Mesendoderm (in vitro differentiated cells): Measurements from ENCODE around the gene STX11.

Source experiments
- DNase-seq: peaks from one replicate; pipeline ENCODE4 v3.0.0; 2013
- H2AK5ac ChIP-seq: 2 replicates; pipeline ENCODE4 v1.6.1; 2013; ENCODE audit warnings: low read length, inconsistent platforms
- H2BK120ac ChIP-seq: 2 replicates; pipeline ENCODE4 v1.6.1; 2013; ENCODE audit warnings: low read depth, mild to moderate bottlenecking, low read length, moderate library complexity, mixed read lengths
- H2BK15ac ChIP-seq: replicated peaks from 2 replicates; pipeline ENCODE4 v1.6.1; 2013; ENCODE audit warnings: low read depth, mild to moderate bottlenecking, moderate library complexity
- H2BK5ac ChIP-seq: 2 replicates; pipeline ENCODE4 v1.6.1; 2013; ENCODE audit warnings: low read length, inconsistent platforms
- H3K18ac ChIP-seq: 2 replicates; pipeline ENCODE4 v1.6.1; 2013; ENCODE audit warnings: mild to moderate bottlenecking, low read length, mixed read lengths
- H3K23ac ChIP-seq: one replicate; pipeline ENCODE4 v1.6.1; 2013; ENCODE audit warnings: low read length
- H3K27ac ChIP-seq: 2 replicates; pipeline ENCODE4 v1.5.1; 2013; ENCODE audit warnings: low read depth, mild to moderate bottlenecking, inconsistent platforms, low read length, moderate library complexity
- H3K27me3 ChIP-seq: 2 replicates; pipeline ENCODE4 v1.6.1; 2013; ENCODE audit warnings: low read length, control low read depth, mild to moderate bottlenecking, inconsistent platforms; ENCODE audit not compliant: insufficient read depth, poor library complexity
- H3K36me3 ChIP-seq: 2 replicates; pipeline ENCODE4 v1.6.1; 2013; ENCODE audit warnings: low read length, inconsistent platforms; ENCODE audit not compliant: control insufficient read depth, insufficient read depth
- H3K4ac ChIP-seq: one replicate; pipeline ENCODE4 v1.6.1; 2013; ENCODE audit warnings: low read depth, mild to moderate bottlenecking, low read length, moderate library complexity
- H3K4me1 ChIP-seq: 2 replicates; pipeline ENCODE4 v1.6.1; 2013; ENCODE audit warnings: low read depth, low read length, inconsistent platforms; ENCODE audit not compliant: control insufficient read depth
- H3K4me2 ChIP-seq: 2 replicates; pipeline ENCODE4 v1.6.1; 2013; ENCODE audit warnings: low read length
- H3K4me3 ChIP-seq: 2 replicates; pipeline ENCODE4 v1.5.1; 2013; ENCODE audit warnings: mild to moderate bottlenecking, low read length
- H3K56ac ChIP-seq: one replicate; pipeline ENCODE4 v1.6.1; 2013; ENCODE audit warnings: low read length
- H3K79me1 ChIP-seq: 2 replicates; pipeline ENCODE4 v1.6.1; 2013; ENCODE audit warnings: low read length, inconsistent platforms
- H3K79me2 ChIP-seq: 2 replicates; pipeline ENCODE4 v1.6.1; 2013; ENCODE audit warnings: mild to moderate bottlenecking, low read length; ENCODE audit not compliant: control insufficient read depth, insufficient read depth
- H3K9ac ChIP-seq: 2 replicates; pipeline ENCODE4 v1.6.1; 2013; ENCODE audit warnings: low read length, inconsistent platforms
- H4K5ac ChIP-seq: one replicate; pipeline ENCODE4 v1.6.1; 2013; ENCODE audit warnings: low read length
- H4K8ac ChIP-seq: one replicate; pipeline ENCODE4 v1.6.1; 2013; ENCODE audit warnings: low read depth, mild to moderate bottlenecking, control low read depth, low read length, moderate library complexity
- WGBS: extraction: QIAGEN DNeasy Blood & Tissue Kit; methylation state at CpG from one replicate; pipeline ENCODE4 v1.1.7; 2013; ENCODE audit warnings: low lambda C conversion rate, missing lambda C conversion rate; ENCODE audit not compliant: insufficient coverage; ENCODE audit errors: extremely low coverage; 5-methylcytosine and 5-hydroxymethylcytosine counted together

STX11 gene

GRCh38 chr6:144190080-144190479, 39.8 kb downstream of the STX11 start:
- Histone ChIP-seq H2BK15ac (no peak overlapping the region), H3K4ac (no peak overlapping the region), H2BK5ac (no peak overlapping the region), H3K23ac (no peak overlapping the region), H3K27me3 (no peaks in the 10 kb centered on the region), H3K56ac (no peak overlapping the region), H3K79me1 (no peaks in the 10 kb centered on the region), H3K79me2 (no peaks in the 10 kb centered on the region), H3K4me2 (no peak overlapping the region), H4K5ac (no peak overlapping the region), H3K18ac (no peak overlapping the region), H3K9ac (no peak overlapping the region), H3K27ac (no peak overlapping the region), H2BK120ac (no peak overlapping the region), H3K36me3 (no peaks in the 10 kb centered on the region), H2AK5ac (no peak overlapping the region), H3K4me1 (no peaks in the 10 kb centered on the region), H3K4me3 (no peak overlapping the region), H4K8ac (no peak overlapping the region)
- WGBS = no CpG with 5 or more reads among the region's 3 CpGs
- DNase-seq = no peak

GRCh38 chr6:144190593-144190992, 40.3 kb downstream of the STX11 start:
- no CpG with 5 or more reads among the region's 2 CpGs for WGBS
- no peak for DNase-seq
- no peak overlapping the region for H3K18ac ChIP-seq

GRCh38 chr6:144193181-144193580, 42.9 kb downstream of the STX11 start:
- no peak overlapping the region for H3K4me3 ChIP-seq
- H3K4me2 ChIP-seq = no peak overlapping the region
- no peak overlapping the region for H2BK120ac ChIP-seq
- no peak overlapping the region for H2BK5ac ChIP-seq
- H2BK15ac ChIP-seq = no peak overlapping the region
- DNase-seq = no peak
- no peaks in the 10 kb centered on the region for H3K36me3 ChIP-seq
- no peak overlapping the region for H3K23ac ChIP-seq
- no peak overlapping the region for H3K27ac ChIP-seq
- no peak overlapping the region for H3K9ac ChIP-seq
- no CpG with 5 or more reads among the region's 2 CpGs for WGBS
- H3K27me3 ChIP-seq = no peaks in the 10 kb centered on the region
- H4K5ac ChIP-seq = no peak overlapping the region
- H3K4me1 ChIP-seq = no peaks in the 10 kb centered on the region
- H4K8ac ChIP-seq = no peak overlapping the region
- no peaks in the 10 kb centered on the region for H3K79me2 ChIP-seq
- no peak overlapping the region for H3K4ac ChIP-seq
- no peaks in the 10 kb centered on the region for H3K79me1 ChIP-seq
- no peak overlapping the region for H2AK5ac ChIP-seq
- no peak overlapping the region for H3K18ac ChIP-seq
- no peak overlapping the region for H3K56ac ChIP-seq

More at GRCh38 chr6:144190593-144190992, 40.3 kb downstream of the STX11 start:
- Histone ChIP-seq H3K79me1 (no peaks in the 10 kb centered on the region), H3K27ac (no peak overlapping the region), H3K79me2 (no peaks in the 10 kb centered on the region), H3K23ac (no peak overlapping the region), H3K27me3 (no peaks in the 10 kb centered on the region), H3K4me3 (no peak overlapping the region), H4K5ac (no peak overlapping the region), H3K36me3 (no peaks in the 10 kb centered on the region), H3K4ac (no peak overlapping the region), H3K4me2 (no peak overlapping the region), H4K8ac (no peak overlapping the region), H3K4me1 (no peaks in the 10 kb centered on the region), H3K9ac (no peak overlapping the region), H2BK120ac (no peak overlapping the region), H3K56ac (no peak overlapping the region), H2BK15ac (no peak overlapping the region), H2AK5ac (no peak overlapping the region), H2BK5ac (no peak overlapping the region)

GRCh38 chr6:144194293-144194810, 44.0 kb downstream of the STX11 start:
- Histone ChIP-seq H3K56ac (no peak overlapping the region), H2AK5ac (no peak overlapping the region), H3K4me3 (no peak overlapping the region), H3K27ac (no peak overlapping the region), H2BK120ac (no peak overlapping the region), H4K8ac (no peak overlapping the region), H3K27me3 (no peaks in the 10 kb centered on the region), H3K4me2 (no peak overlapping the region), H3K4me1 (no peaks in the 10 kb centered on the region), H2BK15ac (no peak overlapping the region), H3K9ac (no peak overlapping the region), H2BK5ac (no peak overlapping the region), H3K79me2 (no peaks in the 10 kb centered on the region), H3K79me1 (no peaks in the 10 kb centered on the region), H3K36me3 (no peaks in the 10 kb centered on the region), H4K5ac (no peak overlapping the region), H3K23ac (no peak overlapping the region), H3K4ac (peak overlapping the region; percentile 3), H3K18ac (no peak overlapping the region)
- WGBS = no CpG with 5 or more reads among the region's 7 CpGs
- DNase-seq = peak; percentile 26

- Histone ChIP-seq H3K27ac (no peak overlapping the region), H3K4me2 (no peak overlapping the region), H3K56ac (no peak overlapping the region), H3K23ac (no peak overlapping the region), H3K4ac (no peak overlapping the region), H2BK5ac (no peak overlapping the region), H3K4me3 (no peak overlapping the region), H3K4me1 (no peaks in the 10 kb centered on the region), H2BK120ac (no peak overlapping the region), H3K79me1 (no peaks in the 10 kb centered on the region), H2AK5ac (no peak overlapping the region), H3K36me3 (no peaks in the 10 kb centered on the region), H4K8ac (no peak overlapping the region), H3K18ac (no peak overlapping the region), H3K9ac (no peak overlapping the region), H4K5ac (no peak overlapping the region), H3K27me3 (no peaks in the 10 kb centered on the region), H2BK15ac (no peak overlapping the region), H3K79me2 (no peaks in the 10 kb centered on the region)
- no CpG with 5 or more reads among the region's 3 CpGs for WGBS
- peak; percentile 42 for DNase-seq
These were observed 45.5 kb downstream of the STX11 start for GRCh38 chr6:144195671-144196270.

- Histone ChIP-seq H3K18ac (no peak overlapping the region), H3K4me2 (no peak overlapping the region), H3K9ac (no peak overlapping the region), H3K4ac (no peak overlapping the region), H3K23ac (no peak overlapping the region), H3K4me3 (no peak overlapping the region), H3K79me1 (no peaks in the 10 kb centered on the region), H2AK5ac (no peak overlapping the region), H2BK5ac (no peak overlapping the region), H3K4me1 (no peaks in the 10 kb centered on the region), H4K5ac (no peak overlapping the region), H2BK120ac (no peak overlapping the region), H3K79me2 (no peaks in the 10 kb centered on the region), H3K27ac (no peak overlapping the region), H2BK15ac (no peak overlapping the region), H3K56ac (no peak overlapping the region), H3K27me3 (no peaks in the 10 kb centered on the region), H4K8ac (no peak overlapping the region), H3K36me3 (no peaks in the 10 kb centered on the region)
- WGBS = no CpG with 5 or more reads among the region's 3 CpGs
- DNase-seq = peak; percentile 30
These were observed 47.6 kb downstream of the STX11 start for GRCh38 chr6:144197919-144198318.
